ENCODE results near the gene NOL11. TPM values are rescaled to one million over a fixed set of nuclear protein-coding genes. Genes with fewer than 3 reads are reported as not detected.
A peak's percentile ranks its signal among the peaks of the same experiment; 100 is the strongest.
"Not testable (repeated sequence)": the region's sequence is repeated elsewhere in the genome, so short reads cannot be mapped to it uniquely, and the experiment has no call there.

NOL11 gene
- total and polyA plus RNA-seq, 2 experiments from 2014 or later, result 116 to 130 TPM

DNA sequence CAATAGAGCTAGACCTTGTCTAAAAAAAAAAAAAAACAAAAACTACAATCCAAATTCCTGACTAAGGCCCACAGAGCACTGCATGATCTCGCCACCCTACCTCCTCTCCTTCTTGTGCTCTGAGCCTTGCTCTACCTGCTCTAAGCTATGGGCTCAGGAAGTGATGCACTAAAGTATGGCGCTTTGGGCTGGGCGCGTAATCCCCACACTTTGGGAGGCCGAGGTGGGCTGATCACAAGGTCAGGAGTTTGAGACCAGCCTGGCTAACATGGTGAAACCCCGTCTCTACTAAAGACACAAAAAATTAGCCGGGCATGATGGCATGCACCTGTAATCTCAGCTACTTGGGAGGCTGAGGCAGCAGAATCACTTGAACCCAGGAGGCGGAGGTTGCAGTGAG lies 37.0 kb downstream of the NOL11 start:
- not testable (repeated sequence) for H2AFZ ChIP-seq; H3K27me3 ChIP-seq (ENCODE audit: insufficient read depth); H3K4me2 ChIP-seq; H4K20me1 ChIP-seq (replicated peaks; ENCODE audit: insufficient read depth); H3K4me3 Mint-ChIP-seq; H3K4me3 ChIP-seq; DNase-seq (ENCODE audit: low spot score); H3K79me2 ChIP-seq (replicated peaks; ENCODE audit: insufficient read depth); ATAC-seq; H3K9me2 ChIP-seq (ENCODE audit: insufficient read depth); H3K27ac Mint-ChIP-seq
- H3K27ac ChIP-seq (ENCODE audit: low read depth), result peak overlapping the region; percentile 52; the same call in 1 of the 2 replicates
- H3K36me3 ChIP-seq (ENCODE audit: insufficient read depth), result peaks cover 10% of the 10 kb centered on the region; the same call in 1 of the 2 replicates
- peaks cover 32% of the 10 kb centered on the region for H3K4me1 ChIP-seq (ENCODE audit: insufficient read depth)
- peaks cover 28% of the 10 kb centered on the region for H3F3A ChIP-seq (replicated peaks; ENCODE audit: low read depth)
- H3K27me3 Mint-ChIP-seq (ENCODE audit: insufficient read depth, low read depth, poor library complexity), result peaks cover 18% of the 10 kb centered on the region
- H3K9me3 Mint-ChIP-seq, result peaks cover 46% of the 10 kb centered on the region
- H3K36me3 Mint-ChIP-seq (ENCODE audit: low read depth), result peaks cover 54% of the 10 kb centered on the region
- H3K4me1 Mint-ChIP-seq, result peaks cover 39% of the 10 kb centered on the region

DNA sequence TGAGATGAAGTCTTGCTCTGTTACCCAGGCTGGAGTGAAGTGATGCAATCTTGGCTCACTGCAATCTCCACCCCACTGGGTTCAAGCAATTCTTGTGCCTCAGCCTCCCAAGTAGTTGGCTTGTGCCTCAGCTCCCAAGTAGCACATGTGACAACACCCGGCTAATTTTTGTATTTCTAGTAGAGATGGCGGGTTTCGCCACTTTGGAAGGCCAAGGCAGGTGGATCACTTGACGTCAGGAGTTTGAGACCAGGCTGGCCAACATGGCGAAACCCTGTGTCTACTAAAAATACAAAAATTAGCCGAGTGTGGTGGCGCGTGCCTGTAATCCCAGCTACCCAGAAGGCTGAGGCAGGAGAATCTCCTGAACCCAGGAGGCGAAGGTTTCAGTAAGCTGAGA lies 39.0 kb downstream of the NOL11 start:
- H3K9me3 Mint-ChIP-seq, result peaks cover 29% of the 10 kb centered on the region
- not testable (repeated sequence) for H3K27ac Mint-ChIP-seq; H3K36me3 ChIP-seq (ENCODE audit: insufficient read depth); H2AFZ ChIP-seq; H3F3A ChIP-seq (replicated peaks; ENCODE audit: low read depth); ATAC-seq; H3K4me3 Mint-ChIP-seq; H4K20me1 ChIP-seq (replicated peaks; ENCODE audit: insufficient read depth); H3K27me3 ChIP-seq (ENCODE audit: insufficient read depth); H3K79me2 ChIP-seq (replicated peaks; ENCODE audit: insufficient read depth); H3K9me2 ChIP-seq (ENCODE audit: insufficient read depth); H3K4me3 ChIP-seq; DNase-seq (ENCODE audit: low spot score)
- Histone ChIP-seq H3K27ac (ENCODE audit: low read depth) (peak overlapping the region; percentile 85; the same call in 1 of the 2 replicates), H3K4me2 (peak overlapping the region; percentile 60; the same call in 1 of the 2 replicates), H3K4me1 (ENCODE audit: insufficient read depth) (peaks cover 24% of the 10 kb centered on the region)
- peaks cover 35% of the 10 kb centered on the region for H3K36me3 Mint-ChIP-seq (ENCODE audit: low read depth)
- H3K27me3 Mint-ChIP-seq (ENCODE audit: insufficient read depth, low read depth, poor library complexity), result peaks cover 16% of the 10 kb centered on the region
- peaks cover 32% of the 10 kb centered on the region for H3K4me1 Mint-ChIP-seq

DNA sequence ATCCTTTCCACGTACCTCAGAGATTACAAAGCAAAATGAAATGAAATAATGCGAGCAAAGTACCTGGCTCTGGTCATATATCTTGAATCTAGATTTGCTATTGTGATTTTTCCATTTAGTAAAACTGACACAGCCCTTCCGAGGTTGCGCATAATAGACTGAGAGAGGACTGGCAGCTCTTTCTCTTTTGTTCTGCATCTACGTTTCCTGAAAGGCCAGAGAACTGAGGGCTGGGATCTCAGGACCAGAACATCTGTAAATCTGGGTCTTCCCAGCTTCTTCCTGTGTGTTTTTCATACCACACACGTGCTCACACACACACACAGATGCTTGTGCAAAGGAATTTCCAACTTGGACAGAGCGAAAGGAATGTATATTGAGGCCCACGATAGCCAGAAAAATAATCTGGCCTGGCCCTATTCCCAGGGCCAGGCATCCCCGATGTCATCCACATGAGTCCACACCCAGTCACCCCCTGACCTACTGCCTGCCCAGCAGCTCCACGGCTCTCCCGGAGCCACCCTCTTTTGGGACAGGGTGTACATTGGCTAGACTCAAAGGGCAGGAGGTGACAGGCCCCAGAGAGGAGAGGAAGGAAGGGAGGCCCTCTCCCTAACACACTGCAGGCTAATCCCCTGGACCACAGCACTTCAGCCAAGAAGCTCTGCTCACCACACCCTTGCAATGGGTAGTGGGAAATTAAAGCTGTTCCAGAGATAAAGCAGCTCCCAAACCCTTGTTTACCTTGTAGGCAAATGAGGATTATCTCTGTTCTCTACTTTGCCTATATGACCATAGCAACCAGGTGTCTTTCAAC lies 41.8 kb downstream of the NOL11 start:
- H3K79me2 ChIP-seq (replicated peaks; ENCODE audit: insufficient read depth), result no peaks in the 10 kb centered on the region
- no peak for DNase-seq (ENCODE audit: low spot score)
- Mint-ChIP-seq H3K4me3 (no peak overlapping the region), H3K4me1 (peaks cover 16% of the 10 kb centered on the region), H3K36me3 (ENCODE audit: low read depth) (peaks cover 20% of the 10 kb centered on the region), H3K9me3 (peaks cover 19% of the 10 kb centered on the region), H3K27me3 (ENCODE audit: insufficient read depth, low read depth, poor library complexity) (peaks cover 10% of the 10 kb centered on the region), H3K27ac (peak overlapping the region; percentile 73)
- H3K9me2 ChIP-seq (ENCODE audit: insufficient read depth), result no peaks in the 10 kb centered on the region
- H3K4me3 ChIP-seq, result no peak overlapping the region
- 0 out of 2 replicates have a peak, but pooled peaks cover 5% of the 10 kb centered on the region for H3K36me3 ChIP-seq (ENCODE audit: insufficient read depth)
- H3F3A ChIP-seq (replicated peaks; ENCODE audit: low read depth), result peaks cover 5% of the 10 kb centered on the region
- ATAC-seq, result no peak; the same call in 2 of the 3 replicates
- H3K4me2 ChIP-seq, result no peak overlapping the region
- no peak overlapping the region for H3K27ac ChIP-seq (ENCODE audit: low read depth)
- peaks cover 16% of the 10 kb centered on the region for H3K4me1 ChIP-seq (ENCODE audit: insufficient read depth)
- H3K27me3 ChIP-seq (ENCODE audit: insufficient read depth), result no peaks in the 10 kb centered on the region
- no peaks in the 10 kb centered on the region for H4K20me1 ChIP-seq (replicated peaks; ENCODE audit: insufficient read depth)
- H2AFZ ChIP-seq, result no peak overlapping the region
- TF ChIP-seq, protein P1, sequence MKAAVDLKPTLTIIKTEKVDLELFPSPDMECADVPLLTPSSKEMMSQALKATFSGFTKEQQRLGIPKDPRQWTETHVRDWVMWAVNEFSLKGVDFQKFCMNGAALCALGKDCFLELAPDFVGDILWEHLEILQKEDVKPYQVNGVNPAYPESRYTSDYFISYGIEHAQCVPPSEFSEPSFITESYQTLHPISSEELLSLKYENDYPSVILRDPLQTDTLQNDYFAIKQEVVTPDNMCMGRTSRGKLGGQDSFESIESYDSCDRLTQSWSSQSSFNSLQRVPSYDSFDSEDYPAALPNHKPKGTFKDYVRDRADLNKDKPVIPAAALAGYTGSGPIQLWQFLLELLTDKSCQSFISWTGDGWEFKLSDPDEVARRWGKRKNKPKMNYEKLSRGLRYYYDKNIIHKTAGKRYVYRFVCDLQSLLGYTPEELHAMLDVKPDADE (IDR thresholded peaks at IDR 0.05), result no peak
- TF ChIP-seq, protein P2, sequence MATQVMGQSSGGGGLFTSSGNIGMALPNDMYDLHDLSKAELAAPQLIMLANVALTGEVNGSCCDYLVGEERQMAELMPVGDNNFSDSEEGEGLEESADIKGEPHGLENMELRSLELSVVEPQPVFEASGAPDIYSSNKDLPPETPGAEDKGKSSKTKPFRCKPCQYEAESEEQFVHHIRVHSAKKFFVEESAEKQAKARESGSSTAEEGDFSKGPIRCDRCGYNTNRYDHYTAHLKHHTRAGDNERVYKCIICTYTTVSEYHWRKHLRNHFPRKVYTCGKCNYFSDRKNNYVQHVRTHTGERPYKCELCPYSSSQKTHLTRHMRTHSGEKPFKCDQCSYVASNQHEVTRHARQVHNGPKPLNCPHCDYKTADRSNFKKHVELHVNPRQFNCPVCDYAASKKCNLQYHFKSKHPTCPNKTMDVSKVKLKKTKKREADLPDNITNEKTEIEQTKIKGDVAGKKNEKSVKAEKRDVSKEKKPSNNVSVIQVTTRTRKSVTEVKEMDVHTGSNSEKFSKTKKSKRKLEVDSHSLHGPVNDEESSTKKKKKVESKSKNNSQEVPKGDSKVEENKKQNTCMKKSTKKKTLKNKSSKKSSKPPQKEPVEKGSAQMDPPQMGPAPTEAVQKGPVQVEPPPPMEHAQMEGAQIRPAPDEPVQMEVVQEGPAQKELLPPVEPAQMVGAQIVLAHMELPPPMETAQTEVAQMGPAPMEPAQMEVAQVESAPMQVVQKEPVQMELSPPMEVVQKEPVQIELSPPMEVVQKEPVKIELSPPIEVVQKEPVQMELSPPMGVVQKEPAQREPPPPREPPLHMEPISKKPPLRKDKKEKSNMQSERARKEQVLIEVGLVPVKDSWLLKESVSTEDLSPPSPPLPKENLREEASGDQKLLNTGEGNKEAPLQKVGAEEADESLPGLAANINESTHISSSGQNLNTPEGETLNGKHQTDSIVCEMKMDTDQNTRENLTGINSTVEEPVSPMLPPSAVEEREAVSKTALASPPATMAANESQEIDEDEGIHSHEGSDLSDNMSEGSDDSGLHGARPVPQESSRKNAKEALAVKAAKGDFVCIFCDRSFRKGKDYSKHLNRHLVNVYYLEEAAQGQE (IDR thresholded peaks at IDR 0.05; ENCODE audit: unreplicated experiment), result no peak
- TF ChIP-seq, protein P3, sequence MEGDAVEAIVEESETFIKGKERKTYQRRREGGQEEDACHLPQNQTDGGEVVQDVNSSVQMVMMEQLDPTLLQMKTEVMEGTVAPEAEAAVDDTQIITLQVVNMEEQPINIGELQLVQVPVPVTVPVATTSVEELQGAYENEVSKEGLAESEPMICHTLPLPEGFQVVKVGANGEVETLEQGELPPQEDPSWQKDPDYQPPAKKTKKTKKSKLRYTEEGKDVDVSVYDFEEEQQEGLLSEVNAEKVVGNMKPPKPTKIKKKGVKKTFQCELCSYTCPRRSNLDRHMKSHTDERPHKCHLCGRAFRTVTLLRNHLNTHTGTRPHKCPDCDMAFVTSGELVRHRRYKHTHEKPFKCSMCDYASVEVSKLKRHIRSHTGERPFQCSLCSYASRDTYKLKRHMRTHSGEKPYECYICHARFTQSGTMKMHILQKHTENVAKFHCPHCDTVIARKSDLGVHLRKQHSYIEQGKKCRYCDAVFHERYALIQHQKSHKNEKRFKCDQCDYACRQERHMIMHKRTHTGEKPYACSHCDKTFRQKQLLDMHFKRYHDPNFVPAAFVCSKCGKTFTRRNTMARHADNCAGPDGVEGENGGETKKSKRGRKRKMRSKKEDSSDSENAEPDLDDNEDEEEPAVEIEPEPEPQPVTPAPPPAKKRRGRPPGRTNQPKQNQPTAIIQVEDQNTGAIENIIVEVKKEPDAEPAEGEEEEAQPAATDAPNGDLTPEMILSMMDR (conservative IDR thresholded peaks at IDR 0.05; ENCODE audit: low read depth in 2 of 2), result no peak
- no peak for TF ChIP-seq JUNB (IDR thresholded peaks at IDR 0.05; ENCODE audit: unreplicated experiment)
- TF ChIP-seq ZNF114 (CRISPR knock-in tag; IDR thresholded peaks at IDR 0.05), result no peak

All from GM23338 (cell line).